Left lung (tissue), 10 donors: ENCODE data around the gene TTLL10. TPM values are rescaled to one million over a fixed set of nuclear protein-coding genes. Genes with fewer than 3 reads are reported as not detected.
"Not testable (repeated sequence)": the region's sequence is repeated elsewhere in the genome, so short reads cannot be mapped to it uniquely, and the experiment has no call there.

Source experiments
- ATAC-seq: fragments of 200-7000 bp; cut with Tn5 transposase; one replicate; pipeline ENCODE4 v1.9.1; 2020; ENCODE audit warnings: moderate library complexity
- DNase-seq, 4 donors: peaks; one replicate each; pipeline ENCODE4 v3.0.0-alpha.2; 2013 to 2020
- H3K27ac ChIP-seq, 2 donors: fragments of 200-600 bp; sonication (generic) in 1 of 2; one replicate each; pipeline versions ENCODE4 v1.5.0 to v1.8.0; 2020 to 2021
- H3K27me3 ChIP-seq, 2 donors: fragments of 200-600 bp; sonication (generic) in 1 of 2; one replicate each; pipeline versions ENCODE4 v1.5.0 to v1.8.0; 2020 to 2021
- H3K36me3 ChIP-seq, 2 donors: fragments of 200-600 bp; sonication (generic) in 1 of 2; one replicate each; pipeline versions ENCODE4 v1.5.0 to v1.8.0; 2020 to 2021
- H3K4me1 ChIP-seq, 2 donors: fragments of 200-600 bp; one replicate each; pipeline ENCODE4 v1.8.0; 2021
- H3K4me3 ChIP-seq, 2 donors: fragments of 200-600 bp; sonication (generic) in 1 of 2; one replicate each; pipeline versions ENCODE4 v1.5.0 to v1.8.0; 2020 to 2021; ENCODE audit warnings: mild to moderate bottlenecking in 1 of 2
- H3K9me3 ChIP-seq, 2 donors: fragments of 200-600 bp; sonication (generic) in 1 of 2; one replicate each; pipeline versions ENCODE4 v1.5.0 to v1.8.0; 2020 to 2021
- intact Hi-C, 2 donors: fragments of 100-400 bp; cut with DNase I; formaldehyde crosslinking; loops; one replicate each; pipeline versions ENCODE4 v1.11.2 to v1.14.2; 2022
- polyA plus RNA-seq, 6 donors: library from polyadenylated mRNA; unstranded; fragments of 120-200 nt; gene quantifications; one replicate each; pipeline ENCODE4 v1.2.1, GENCODE V29; 2013; ENCODE audit not compliant: insufficient read length in 6 of 6
- total RNA-seq, 2 donors: library from RNA; stranded (reverse); fragmentation: NEBNext Ultra II Directional; extraction: Animal tissue kit (Norgen Biotek cat#: 25700); gene quantifications; one replicate each; pipeline ENCODE4 v1.2.1, GENCODE V29; 2021
- TF ChIP-seq, protein P1 (sequence below), 2 donors: fragments of 200-600 bp; sonication (generic) in 1 of 2; IDR thresholded peaks; one replicate each; pipeline versions ENCODE4 v1.5.0 to v1.8.0; 2021; ENCODE audit warnings: antibody characterized with exemption in 2 of 2
- donor health status: DM: no; HTN: yes; CAD: no.
- donor health status: DM: no; HTN: no; CAD: no.

TTLL10 gene
- total and polyA plus RNA-seq, 8 donors = 0.17 to 4.6 (median 1.7) TPM

DNA sequence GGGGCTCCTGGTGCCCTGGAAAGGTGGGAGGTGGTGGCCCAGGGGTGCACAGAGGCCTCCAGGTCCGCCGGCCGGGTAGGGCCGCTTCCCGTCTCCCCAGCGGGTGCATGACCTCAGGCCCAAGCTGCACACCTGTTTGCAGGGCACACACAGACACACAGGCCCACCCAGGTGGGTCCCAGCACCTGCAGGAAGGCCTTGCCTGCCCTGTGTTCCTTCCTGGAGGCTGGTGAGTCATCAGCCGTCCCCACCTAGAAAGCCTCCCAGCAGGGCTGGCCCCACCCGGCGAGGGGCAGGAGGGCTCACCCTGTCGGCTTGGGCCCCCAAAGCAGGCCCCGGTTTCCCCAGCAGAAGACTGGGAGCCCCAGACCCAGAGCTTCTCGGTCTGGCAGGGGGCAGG is 23.6 kb upstream of the TTLL10 start:
- TF ChIP-seq, protein P1, sequence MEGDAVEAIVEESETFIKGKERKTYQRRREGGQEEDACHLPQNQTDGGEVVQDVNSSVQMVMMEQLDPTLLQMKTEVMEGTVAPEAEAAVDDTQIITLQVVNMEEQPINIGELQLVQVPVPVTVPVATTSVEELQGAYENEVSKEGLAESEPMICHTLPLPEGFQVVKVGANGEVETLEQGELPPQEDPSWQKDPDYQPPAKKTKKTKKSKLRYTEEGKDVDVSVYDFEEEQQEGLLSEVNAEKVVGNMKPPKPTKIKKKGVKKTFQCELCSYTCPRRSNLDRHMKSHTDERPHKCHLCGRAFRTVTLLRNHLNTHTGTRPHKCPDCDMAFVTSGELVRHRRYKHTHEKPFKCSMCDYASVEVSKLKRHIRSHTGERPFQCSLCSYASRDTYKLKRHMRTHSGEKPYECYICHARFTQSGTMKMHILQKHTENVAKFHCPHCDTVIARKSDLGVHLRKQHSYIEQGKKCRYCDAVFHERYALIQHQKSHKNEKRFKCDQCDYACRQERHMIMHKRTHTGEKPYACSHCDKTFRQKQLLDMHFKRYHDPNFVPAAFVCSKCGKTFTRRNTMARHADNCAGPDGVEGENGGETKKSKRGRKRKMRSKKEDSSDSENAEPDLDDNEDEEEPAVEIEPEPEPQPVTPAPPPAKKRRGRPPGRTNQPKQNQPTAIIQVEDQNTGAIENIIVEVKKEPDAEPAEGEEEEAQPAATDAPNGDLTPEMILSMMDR (IDR thresholded peaks at IDR 0.05) = no peak
- no peaks in the 10 kb centered on the region for H3K9me3 ChIP-seq
- H3K4me3 ChIP-seq = no peak overlapping the region
- no peaks in the 10 kb centered on the region for H3K36me3 ChIP-seq
- no peaks in the 10 kb centered on the region for H3K4me1 ChIP-seq
- intact Hi-C loops = no loop called here
- ATAC-seq (no peak), DNase-seq (no peak)
- H3K27ac ChIP-seq = no peak overlapping the region
- H3K27me3 ChIP-seq = peaks cover 0 to 6% of the 10 kb centered on the region in 2 donors

DNA sequence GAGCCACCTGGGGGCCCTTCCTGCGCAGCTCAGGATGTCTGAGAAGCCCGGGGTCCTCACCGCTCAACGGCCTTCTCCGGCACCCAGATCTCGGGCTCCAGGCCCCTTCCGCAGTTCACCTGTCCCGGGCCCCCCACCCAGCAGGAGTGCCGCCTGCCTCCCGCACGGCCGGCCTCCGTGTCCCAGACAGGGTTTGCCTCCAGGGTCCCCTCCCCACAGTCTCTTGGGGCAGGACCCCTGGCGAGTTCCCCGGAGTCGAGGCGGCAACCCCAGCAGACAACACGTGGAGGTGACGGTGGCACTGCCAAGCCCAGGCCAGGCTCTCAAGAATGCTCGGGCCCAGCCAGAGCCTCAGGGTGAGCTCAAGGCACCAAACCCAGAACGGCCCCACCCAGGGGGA is 22.4 kb upstream of the TTLL10 start:
- no peak overlapping the region for H3K4me3 ChIP-seq
- TF ChIP-seq, protein P1 (IDR thresholded peaks at IDR 0.05) = no peak
- intact Hi-C loops = no loop called here
- no peaks in the 10 kb centered on the region for H3K9me3 ChIP-seq
- H3K27me3 ChIP-seq = no peaks in the 10 kb centered on the region
- ATAC-seq = no peak
- H3K27ac ChIP-seq = no peak overlapping the region
- H3K36me3 ChIP-seq = no peaks in the 10 kb centered on the region
- no peak for DNase-seq
- no peaks in the 10 kb centered on the region for H3K4me1 ChIP-seq

DNA sequence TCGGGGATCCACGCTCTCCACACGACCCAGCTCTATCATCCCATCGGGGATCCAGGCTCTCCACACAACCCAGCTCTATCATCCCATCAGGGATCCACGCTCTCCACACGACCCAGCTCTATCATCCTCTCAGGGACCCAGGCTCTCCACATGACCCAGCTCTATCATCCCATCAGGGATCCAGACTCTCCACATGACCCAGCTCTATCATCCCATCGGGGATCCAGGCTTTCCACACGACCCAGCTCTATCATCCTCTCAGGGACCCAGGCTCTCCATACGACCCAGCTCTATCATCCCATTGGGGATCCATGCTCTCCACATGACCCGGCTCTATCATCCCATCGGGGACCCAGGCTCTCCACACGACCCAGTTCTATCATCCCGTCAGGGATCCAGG is 21.2 kb upstream of the TTLL10 start:
- ATAC-seq, intact Hi-C loops, H3K27me3 ChIP-seq, H3K27ac ChIP-seq, DNase-seq, H3K4me3 ChIP-seq, H3K36me3 ChIP-seq, H3K4me1 ChIP-seq, H3K9me3 ChIP-seq: not testable (repeated sequence)

DNA sequence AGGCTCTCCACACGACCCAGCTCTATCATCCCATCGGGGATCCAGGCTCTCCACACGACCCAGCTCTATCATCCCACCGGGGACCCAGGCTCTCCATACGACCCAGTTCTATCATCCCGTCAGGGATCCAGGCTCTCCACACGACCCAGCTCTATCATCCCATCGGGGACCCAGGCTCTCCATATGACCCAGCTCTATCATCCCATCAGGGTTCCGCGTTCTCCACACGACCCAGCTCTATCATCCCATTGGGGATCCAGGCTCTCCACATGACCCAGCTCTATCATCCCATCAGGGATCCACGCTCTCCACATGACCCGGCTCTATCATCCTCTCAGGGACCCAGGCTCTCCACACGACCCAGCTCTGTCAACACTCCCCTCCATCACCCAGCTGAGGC is 20.5 kb upstream of the TTLL10 start:
- H3K27ac ChIP-seq, H3K4me1 ChIP-seq, DNase-seq, H3K9me3 ChIP-seq, H3K36me3 ChIP-seq, ATAC-seq, H3K27me3 ChIP-seq, H3K4me3 ChIP-seq, intact Hi-C loops: not testable (repeated sequence)

DNA sequence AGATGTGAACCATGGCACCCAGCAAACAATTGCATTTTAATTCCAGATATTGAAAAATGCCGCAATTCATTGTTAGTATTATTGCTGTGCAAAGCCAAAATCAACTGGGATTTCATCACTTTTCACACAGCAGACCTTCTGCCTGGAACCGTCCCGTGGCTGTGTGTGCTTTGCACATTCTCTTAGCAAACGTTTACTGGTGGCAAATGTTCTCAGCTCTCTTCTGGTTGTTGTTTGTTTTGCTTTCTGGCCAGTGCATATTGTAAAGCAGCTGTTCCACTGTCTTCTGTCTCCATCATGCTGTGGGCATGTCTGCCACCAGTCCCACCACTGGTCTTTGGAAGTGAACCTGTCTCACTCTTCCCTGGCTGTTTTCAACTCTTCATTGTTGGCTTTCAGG is 19.8 kb upstream of the TTLL10 start:
- TF ChIP-seq, protein P1 (IDR thresholded peaks at IDR 0.05) = no peak
- Histone ChIP-seq H3K4me3 (no peak overlapping the region), H3K36me3 (no peaks in the 10 kb centered on the region), H3K27me3 (no peaks in the 10 kb centered on the region), H3K27ac (no peak overlapping the region), H3K9me3 (no peaks in the 10 kb centered on the region), H3K4me1 (peaks cover 5 to 10% of the 10 kb centered on the region in 2 donors)
- ATAC-seq (no peak), DNase-seq (no peak)
- intact Hi-C loops = no loop called here

DNA sequence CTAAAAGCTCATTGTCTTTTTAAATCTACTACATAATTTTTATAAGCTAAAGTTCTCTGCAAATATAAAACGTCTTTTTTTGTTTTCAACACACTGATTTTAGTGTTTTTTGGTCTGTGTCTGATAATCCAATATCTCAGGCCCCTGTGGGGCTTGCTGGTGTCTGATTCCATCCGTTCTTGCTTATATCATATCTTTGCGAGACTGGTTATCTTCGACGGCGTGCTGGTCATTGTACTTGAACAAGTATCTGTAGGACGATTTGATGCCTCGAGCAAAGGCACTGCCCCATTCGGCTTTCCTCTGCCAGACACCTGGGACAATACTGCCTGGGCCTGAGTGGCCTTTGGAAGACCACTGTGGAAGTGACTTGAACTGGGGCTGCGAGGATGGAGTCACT is 18.4 kb upstream of the TTLL10 start:
- no peaks in the 10 kb centered on the region for H3K9me3 ChIP-seq
- intact Hi-C loops = no loop called here
- ATAC-seq = no peak
- no peaks in the 10 kb centered on the region for H3K36me3 ChIP-seq
- H3K4me3 ChIP-seq = no peak overlapping the region
- no peak for DNase-seq
- H3K4me1 ChIP-seq = peaks cover 5 to 12% of the 10 kb centered on the region in 2 donors
- no peak overlapping the region for H3K27ac ChIP-seq
- TF ChIP-seq, protein P1 (IDR thresholded peaks at IDR 0.05) = no peak
- no peaks in the 10 kb centered on the region for H3K27me3 ChIP-seq
